GM21360 (cell line): ENCODE results near the gene TTC4.
"Not testable (repeated sequence)": the region's sequence is repeated elsewhere in the genome, so short reads cannot be mapped to it uniquely, and the experiment has no call there.

Experiments
- ATAC-seq: cut with Tn5 transposase; IDR thresholded peaks from one replicate; pipeline ENCODE4 v1.9.1; 2021; ENCODE audit warnings: mild to moderate bottlenecking, moderate library complexity; ENCODE audit not compliant: unreplicated experiment

TTC4 gene

GRCh38 chr1:54748094-54748835 is 32.6 kb downstream of the TTC4 start:
- no peak for ATAC-seq

- ATAC-seq: no peak
Observed at GRCh38 chr1:54750596-54750995, 34.9 kb downstream of the TTC4 start.

DNA sequence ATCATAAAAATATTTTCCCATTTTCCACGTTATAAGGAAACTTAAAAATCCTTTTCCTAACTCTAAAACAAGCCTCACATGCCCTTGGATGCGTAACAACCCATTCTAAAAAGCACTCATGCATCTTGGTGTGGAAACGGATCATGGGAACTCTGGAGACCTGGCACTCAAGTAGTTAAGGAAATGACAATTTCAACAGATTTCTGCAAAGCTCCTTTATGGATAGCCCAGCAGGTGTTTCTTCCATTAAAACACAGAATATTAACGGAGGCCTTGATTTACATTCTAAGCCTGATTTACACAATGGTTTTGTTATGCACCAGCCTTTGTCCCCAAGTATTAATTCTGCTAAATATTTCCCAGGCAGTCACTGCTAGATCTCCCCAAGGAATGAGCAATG is 35.8 kb downstream of the TTC4 start:
- no peak for ATAC-seq

GRCh38 chr1:54754045-54754444 is 38.4 kb downstream of the TTC4 start:
- no peak for ATAC-seq

- ATAC-seq: no peak
Observed at GRCh38 chr1:54754486-54755285, 39.0 kb downstream of the TTC4 start.

GRCh38 chr1:54757833-54758232 is 42.2 kb downstream of the TTC4 start:
- ATAC-seq: no peak

- ATAC-seq: no peak
Observed at GRCh38 chr1:54758678-54759348, 43.2 kb downstream of the TTC4 start.

DNA sequence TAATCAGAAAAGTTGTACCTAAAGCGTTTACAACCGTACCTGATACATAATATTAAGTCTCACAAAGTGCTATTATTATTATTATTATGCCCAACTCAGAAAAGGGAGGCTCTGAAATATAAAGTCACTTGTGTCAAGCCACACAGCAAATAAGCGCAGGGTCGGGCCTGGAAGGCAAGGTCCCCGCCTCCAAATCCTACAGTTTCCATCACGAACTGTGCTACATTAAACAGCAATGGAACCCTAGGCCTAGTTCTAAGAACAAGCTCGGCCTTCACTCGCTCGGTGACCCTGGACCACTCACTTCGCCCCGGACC is 48.1 kb downstream of the TTC4 start:
- ATAC-seq: no peak

- peak; percentile 96 for ATAC-seq
Observed at GRCh38 chr1:54764133-54764921, 48.7 kb downstream of the TTC4 start, which contains the start of gene PARS2. PARS2 (minus strand) TSS chr1:54764523; CDS start chr1:54759161, 5,362 bp downstream.

DNA sequence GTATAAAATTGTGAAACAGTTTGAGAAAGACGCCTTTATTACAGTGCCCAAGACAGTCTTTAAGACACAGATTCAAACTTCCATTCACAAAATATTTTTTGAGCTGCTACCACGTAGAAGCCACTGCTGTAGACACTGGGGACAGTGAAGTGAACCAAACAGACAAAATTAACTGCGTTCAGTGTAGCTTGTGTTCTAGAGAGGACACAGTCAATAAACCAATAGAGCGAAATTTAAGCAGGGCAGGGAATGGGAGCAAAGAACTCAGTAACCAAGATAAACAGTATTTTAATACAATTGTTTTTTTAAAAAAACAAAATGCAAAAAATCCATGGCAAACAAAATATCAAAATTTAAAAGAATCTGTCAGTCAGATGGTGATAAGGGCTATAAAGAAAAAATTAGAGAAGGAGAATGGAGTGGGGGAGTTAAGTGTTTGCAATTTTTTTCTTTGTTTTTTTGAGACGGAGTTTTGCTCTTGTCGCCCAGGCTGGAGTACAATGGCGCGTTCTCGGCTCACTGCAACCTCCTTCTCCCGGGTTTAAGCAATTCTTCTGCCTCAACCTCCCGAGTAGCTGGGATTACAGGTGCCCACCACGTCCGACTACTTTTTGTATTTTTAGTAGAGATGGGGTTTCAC is 49.4 kb downstream of the TTC4 start:
- ATAC-seq: peak; percentile 3

GRCh38 chr1:54766726-54767125 is 51.1 kb downstream of the TTC4 start:
- no peak for ATAC-seq

- no peak for ATAC-seq
Observed at GRCh38 chr1:54767526-54767925, 51.9 kb downstream of the TTC4 start.

DNA sequence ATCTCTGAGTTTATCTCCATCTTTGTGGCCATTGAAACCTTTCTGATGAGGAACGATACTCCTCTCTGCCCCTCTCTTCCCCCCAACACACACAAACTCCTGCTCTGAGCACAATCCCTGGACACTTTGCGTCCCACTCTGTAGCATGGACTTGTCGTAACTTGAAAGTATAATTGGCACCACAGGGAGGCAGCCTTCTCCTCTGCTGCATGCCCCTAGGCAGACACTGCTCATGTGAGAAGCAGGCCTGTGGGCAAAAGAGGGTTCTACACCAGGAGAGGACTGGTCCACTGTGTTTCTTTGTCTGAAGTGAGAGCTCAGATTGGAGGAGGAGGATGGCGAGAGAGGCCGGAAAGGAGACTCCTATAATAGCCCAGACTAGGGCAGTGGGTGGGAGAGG is 52.4 kb downstream of the TTC4 start:
- no peak for ATAC-seq

DNA sequence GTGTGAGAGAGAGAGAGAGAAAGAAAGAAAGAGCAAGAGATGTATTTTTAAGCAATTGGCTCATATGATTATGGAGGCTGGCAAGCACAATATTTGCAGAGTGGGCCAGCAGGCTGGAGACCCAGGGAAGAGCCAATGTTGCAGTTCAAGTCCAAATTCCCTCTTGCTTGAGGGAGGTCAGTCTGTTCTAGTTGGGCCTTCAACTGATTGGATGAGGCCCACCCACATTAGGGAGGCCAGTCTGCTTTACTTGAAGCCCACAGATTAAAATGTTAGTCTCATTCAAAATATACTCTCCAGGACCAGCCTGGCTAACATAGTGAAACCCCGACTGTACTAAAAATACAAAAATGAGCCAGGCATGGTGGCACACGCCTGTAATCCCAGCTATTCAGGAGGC is 57.3 kb downstream of the TTC4 start:
- ATAC-seq: no peak

DNA sequence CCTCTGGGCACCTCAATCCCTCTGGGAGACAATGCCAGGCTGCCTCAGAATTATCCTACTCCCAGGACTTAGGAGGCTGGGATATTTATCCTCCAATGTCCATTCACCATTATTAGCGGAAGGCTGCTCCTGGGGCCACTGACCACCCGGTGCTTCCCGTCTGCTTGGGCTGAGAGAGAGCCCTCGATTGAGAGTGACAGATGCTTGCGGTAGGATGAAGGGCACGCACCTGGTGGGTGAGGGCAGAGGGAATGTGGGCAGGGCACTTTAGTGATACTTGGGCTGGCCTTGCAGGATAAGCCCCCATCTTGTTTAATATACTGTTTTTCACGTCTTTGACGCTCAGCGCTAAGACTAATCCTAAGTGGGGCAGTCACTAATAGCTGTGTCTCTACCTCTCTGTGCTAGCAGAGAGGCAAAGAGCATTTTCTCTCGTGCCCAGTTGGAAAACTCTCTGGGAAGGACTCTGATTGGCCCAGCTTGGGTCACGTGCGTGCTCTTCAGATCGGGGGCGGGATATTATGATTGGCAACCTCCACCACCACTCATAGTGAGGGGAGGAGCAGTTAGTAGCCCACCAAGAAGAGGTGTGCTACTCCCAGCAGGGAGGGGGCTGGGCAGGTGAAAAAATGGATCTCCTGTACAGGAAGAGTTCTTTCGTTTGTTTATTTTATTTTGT is 59.3 kb downstream of the TTC4 start:
- no peak for ATAC-seq

GRCh38 chr1:54775828-54776721 is 60.4 kb downstream of the TTC4 start:
- ATAC-seq: not testable (repeated sequence)

DNA sequence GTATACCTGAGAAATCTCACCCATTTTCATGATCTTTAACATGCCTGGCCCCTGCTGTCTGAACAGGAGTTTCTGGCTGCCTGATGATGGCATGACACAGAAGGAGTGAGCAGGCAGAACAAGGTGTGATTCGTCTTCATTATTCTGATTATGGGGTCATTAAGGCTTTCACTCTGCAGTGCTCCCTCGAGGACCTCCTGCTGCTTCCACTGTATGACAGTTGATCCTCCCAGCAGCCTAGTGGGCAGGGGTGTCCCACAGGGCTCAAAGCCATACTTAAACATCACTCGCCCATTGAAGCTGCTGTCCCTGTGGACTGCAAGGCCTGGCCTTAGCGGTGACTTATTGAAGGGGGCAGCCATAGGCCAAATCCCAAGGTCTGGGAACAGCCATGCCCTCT is 61.4 kb downstream of the TTC4 start:
- no peak for ATAC-seq

DNA sequence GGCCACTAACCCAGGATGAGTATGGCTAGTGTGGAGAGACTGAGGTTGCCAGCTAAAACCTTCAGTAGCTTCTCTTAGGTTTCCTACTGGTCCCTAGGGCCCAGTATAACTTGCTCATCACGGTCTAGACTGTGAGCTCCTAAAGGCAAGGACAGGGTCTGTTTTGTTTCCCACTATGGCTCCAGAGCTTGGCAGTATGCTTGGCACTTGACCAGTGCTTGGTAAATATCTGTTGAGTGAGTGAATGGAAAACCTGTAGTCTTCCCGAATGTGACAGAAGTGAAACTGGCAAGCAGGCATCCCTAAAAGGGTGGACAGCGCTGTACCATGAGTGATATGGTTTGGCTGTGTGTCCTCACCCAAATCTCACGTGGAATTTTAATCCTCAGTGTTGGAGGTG is 61.8 kb downstream of the TTC4 start:
- no peak for ATAC-seq
